Esophagus (tissue), 2 donors: ENCODE measurements around the gene ZNF827. TPM values are rescaled to one million over a fixed set of nuclear protein-coding genes. Genes with fewer than 3 reads are reported as not detected.

Experiments
- H3K27ac ChIP-seq, 2 donors: one replicate each; pipeline ENCODE4 v1.5.1; 2013; ENCODE audit warnings: low read depth in 2 of 2, mild to moderate bottlenecking in 2 of 2, inconsistent platforms in 1 of 2, low read length in 1 of 2, moderate library complexity in 1 of 2
- H3K27me3 ChIP-seq, 2 donors: one replicate each; pipeline ENCODE4 v1.6.1; 2013; ENCODE audit warnings: low read length in 2 of 2, control low read depth in 1 of 2, mild to moderate bottlenecking in 1 of 2; ENCODE audit not compliant: insufficient read depth in 2 of 2, control insufficient read depth in 1 of 2
- H3K36me3 ChIP-seq, 2 donors: one replicate each; pipeline ENCODE4 v1.6.1; 2013; ENCODE audit warnings: low read length in 1 of 2; ENCODE audit not compliant: control insufficient read depth in 2 of 2, insufficient read depth in 2 of 2
- H3K4me1 ChIP-seq, 2 donors: one replicate each; pipeline ENCODE4 v1.6.1; 2013; ENCODE audit warnings: low read length in 1 of 2; ENCODE audit not compliant: control insufficient read depth in 2 of 2, insufficient read depth in 2 of 2
- H3K4me3 ChIP-seq, 2 donors: one replicate each; pipeline ENCODE4 v1.5.1; 2013; ENCODE audit warnings: low read length in 2 of 2, mild to moderate bottlenecking in 2 of 2, low read depth in 1 of 2, moderate library complexity in 1 of 2
- H3K9me3 ChIP-seq, 2 donors: one replicate each; pipeline ENCODE4 v1.6.1; 2013; ENCODE audit warnings: mild to moderate bottlenecking in 2 of 2, low read depth in 1 of 2, low read length in 1 of 2, moderate library complexity in 1 of 2; ENCODE audit not compliant: control insufficient read depth in 2 of 2, insufficient read depth in 1 of 2
- WGBS, 2 donors: extraction: QIAGEN DNeasy Blood & Tissue Kit; methylation state at CpG; one replicate each; pipeline ENCODE4 v1.1.7; 2013; 5-methylcytosine and 5-hydroxymethylcytosine counted together
- polyA plus RNA-seq, 2 donors: library from polyadenylated mRNA; stranded (reverse); fragments of 200-250 nt; gene quantifications; one replicate each; pipeline ENCODE4 v1.2.3, GENCODE V29; 2013
- donor health status: healthy with polysubstance abuse.
- donor health status: Bipolar disorder and iron deficiency.

The ZNF827 gene
- polyA plus RNA-seq, 2 donors: 1.6 to 2.0 TPM

GRCh38 chr4:145868637-145869409, 69.8 kb downstream of the ZNF827 start:
- Histone ChIP-seq H3K4me3 (no peak overlapping the region), H3K27ac (no peak overlapping the region), H3K4me1 (no peaks in the 10 kb centered on the region), H3K9me3 (no peaks in the 10 kb centered on the region), H3K36me3 (no peaks in the 10 kb centered on the region), H3K27me3 (no peaks in the 10 kb centered on the region)
- 25% methylated on average over 1 of the region's 1 CpG for WGBS, 2 donors

GRCh38 chr4:145867406-145867805, 71.2 kb downstream of the ZNF827 start:
- Histone ChIP-seq H3K36me3 (no peaks in the 10 kb centered on the region), H3K27ac (no peak overlapping the region), H3K27me3 (no peaks in the 10 kb centered on the region), H3K4me1 (no peaks in the 10 kb centered on the region), H3K9me3 (no peaks in the 10 kb centered on the region), H3K4me3 (no peak overlapping the region)

GRCh38 chr4:145866991-145867390, 71.6 kb downstream of the ZNF827 start:
- Histone ChIP-seq H3K4me1 (no peaks in the 10 kb centered on the region), H3K36me3 (no peaks in the 10 kb centered on the region), H3K9me3 (no peaks in the 10 kb centered on the region), H3K4me3 (no peak overlapping the region), H3K27ac (no peak overlapping the region), H3K27me3 (no peaks in the 10 kb centered on the region)
- 73 to 77% methylated on average over 4 of the region's 4 CpGs for WGBS, 2 donors

GRCh38 chr4:145865274-145865941, 73.2 kb downstream of the ZNF827 start:
- Histone ChIP-seq H3K36me3 (no peaks in the 10 kb centered on the region), H3K9me3 (no peaks in the 10 kb centered on the region), H3K27ac (no peak overlapping the region), H3K4me3 (no peak overlapping the region), H3K4me1 (no peaks in the 10 kb centered on the region), H3K27me3 (no peaks in the 10 kb centered on the region)
- WGBS, 2 donors: 89 to 91% methylated on average over 5 of the region's 5 CpGs

- Histone ChIP-seq H3K27ac (no peak overlapping the region), H3K4me1 (no peaks in the 10 kb centered on the region), H3K27me3 (no peaks in the 10 kb centered on the region), H3K9me3 (no peaks in the 10 kb centered on the region), H3K36me3 (no peaks in the 10 kb centered on the region), H3K4me3 (no peak overlapping the region)
- WGBS, 2 donors: 88 to 90% methylated on average over 2 of the region's 2 CpGs
Observed at GRCh38 chr4:145863191-145863590, 75.4 kb downstream of the ZNF827 start.

GRCh38 chr4:145861336-145862318, 77.0 kb downstream of the ZNF827 start:
- Histone ChIP-seq H3K36me3 (no peaks in the 10 kb centered on the region), H3K4me1 (no peaks in the 10 kb centered on the region), H3K9me3 (no peaks in the 10 kb centered on the region), H3K27me3 (no peaks in the 10 kb centered on the region), H3K4me3 (no peak overlapping the region), H3K27ac (no peak overlapping the region)
- WGBS, 2 donors: 79 to 84% methylated on average over 16 of the region's 16 CpGs

- Histone ChIP-seq H3K4me1 (no peaks in the 10 kb centered on the region), H3K27ac (no peak overlapping the region), H3K27me3 (no peaks in the 10 kb centered on the region), H3K36me3 (no peaks in the 10 kb centered on the region), H3K4me3 (no peak overlapping the region), H3K9me3 (no peaks in the 10 kb centered on the region)
- WGBS, 2 donors: 96 to 97% methylated on average over 5 of the region's 5 CpGs
Observed at GRCh38 chr4:145860897-145861296, 77.7 kb downstream of the ZNF827 start.

GRCh38 chr4:145860446-145860845, 78.2 kb downstream of the ZNF827 start:
- Histone ChIP-seq H3K4me3 (no peak overlapping the region), H3K9me3 (no peaks in the 10 kb centered on the region), H3K4me1 (no peaks in the 10 kb centered on the region), H3K27ac (no peak overlapping the region), H3K27me3 (no peaks in the 10 kb centered on the region), H3K36me3 (no peaks in the 10 kb centered on the region)
- WGBS, 2 donors: 63 to 75% methylated on average over 5 of the region's 5 CpGs

GRCh38 chr4:145859926-145860325, 78.7 kb downstream of the ZNF827 start:
- WGBS, 2 donors: 68 to 71% methylated on average over 3 of the region's 3 CpGs
- Histone ChIP-seq H3K27ac (no peak overlapping the region), H3K36me3 (no peaks in the 10 kb centered on the region)

More at GRCh38 chr4:145859926-145860325, 78.7 kb downstream of the ZNF827 start:
- Histone ChIP-seq H3K27me3 (no peaks in the 10 kb centered on the region), H3K4me1 (no peaks in the 10 kb centered on the region), H3K9me3 (no peaks in the 10 kb centered on the region), H3K4me3 (no peak overlapping the region)
